HL-60 (cell line): Measurements from ENCODE around the gene INTS13.

Experiments
- POLR2AphosphoS5 ChIP-seq: IDR thresholded peaks from 2 replicates; pipeline ENCODE4 v1.6.1; 2012; ENCODE audit warnings: low read depth
- TF ChIP-seq, protein P1 (sequence below): IDR thresholded peaks from one replicate; pipeline ENCODE4 v1.5.1; 2011; ENCODE audit warnings: low read length, control low read depth, inconsistent platforms; ENCODE audit not compliant: insufficient read depth

DNA sequence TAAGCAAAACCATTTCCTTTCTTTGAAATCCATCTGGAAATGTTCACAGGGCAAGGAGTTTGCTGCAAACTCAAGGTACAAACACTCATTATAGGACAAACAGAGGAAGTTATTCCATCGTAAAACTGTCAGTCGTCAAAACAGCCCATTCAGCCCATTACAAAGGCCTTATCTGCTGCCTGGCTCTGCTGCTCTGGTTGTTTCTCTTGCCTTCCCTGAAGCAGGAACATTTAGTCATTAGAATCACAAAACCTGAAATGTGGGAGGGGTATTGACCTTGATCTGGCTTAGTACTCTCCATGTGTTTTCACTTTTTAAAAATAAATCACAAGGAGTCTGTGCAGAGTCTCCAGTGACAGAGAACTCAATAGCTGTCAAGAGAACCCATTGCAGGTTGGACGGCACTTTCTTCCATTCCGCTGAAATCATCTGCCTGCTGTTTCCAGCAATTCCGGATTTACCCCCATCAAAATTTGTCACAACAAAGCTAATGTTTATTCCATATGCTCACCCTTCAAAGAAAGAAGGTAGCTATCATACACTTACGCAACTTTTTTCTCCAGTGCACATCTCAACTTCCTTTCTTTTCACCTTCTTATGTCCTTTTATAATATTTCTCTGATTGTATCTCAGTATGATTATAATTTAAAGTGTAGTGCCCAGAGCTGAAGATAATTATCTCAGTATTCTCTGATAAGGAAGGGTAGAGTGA lies 80.2 kb downstream of the INTS13 start:
- TF ChIP-seq, protein P1, sequence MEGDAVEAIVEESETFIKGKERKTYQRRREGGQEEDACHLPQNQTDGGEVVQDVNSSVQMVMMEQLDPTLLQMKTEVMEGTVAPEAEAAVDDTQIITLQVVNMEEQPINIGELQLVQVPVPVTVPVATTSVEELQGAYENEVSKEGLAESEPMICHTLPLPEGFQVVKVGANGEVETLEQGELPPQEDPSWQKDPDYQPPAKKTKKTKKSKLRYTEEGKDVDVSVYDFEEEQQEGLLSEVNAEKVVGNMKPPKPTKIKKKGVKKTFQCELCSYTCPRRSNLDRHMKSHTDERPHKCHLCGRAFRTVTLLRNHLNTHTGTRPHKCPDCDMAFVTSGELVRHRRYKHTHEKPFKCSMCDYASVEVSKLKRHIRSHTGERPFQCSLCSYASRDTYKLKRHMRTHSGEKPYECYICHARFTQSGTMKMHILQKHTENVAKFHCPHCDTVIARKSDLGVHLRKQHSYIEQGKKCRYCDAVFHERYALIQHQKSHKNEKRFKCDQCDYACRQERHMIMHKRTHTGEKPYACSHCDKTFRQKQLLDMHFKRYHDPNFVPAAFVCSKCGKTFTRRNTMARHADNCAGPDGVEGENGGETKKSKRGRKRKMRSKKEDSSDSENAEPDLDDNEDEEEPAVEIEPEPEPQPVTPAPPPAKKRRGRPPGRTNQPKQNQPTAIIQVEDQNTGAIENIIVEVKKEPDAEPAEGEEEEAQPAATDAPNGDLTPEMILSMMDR = no peak
- no peak for TF ChIP-seq POLR2AphosphoS5
